ENCODE results near the gene RDH12.
"Not testable (repeated sequence)": the region's sequence is repeated elsewhere in the genome, so short reads cannot be mapped to it uniquely, and the experiment has no call there.

RDH12 gene

DNA sequence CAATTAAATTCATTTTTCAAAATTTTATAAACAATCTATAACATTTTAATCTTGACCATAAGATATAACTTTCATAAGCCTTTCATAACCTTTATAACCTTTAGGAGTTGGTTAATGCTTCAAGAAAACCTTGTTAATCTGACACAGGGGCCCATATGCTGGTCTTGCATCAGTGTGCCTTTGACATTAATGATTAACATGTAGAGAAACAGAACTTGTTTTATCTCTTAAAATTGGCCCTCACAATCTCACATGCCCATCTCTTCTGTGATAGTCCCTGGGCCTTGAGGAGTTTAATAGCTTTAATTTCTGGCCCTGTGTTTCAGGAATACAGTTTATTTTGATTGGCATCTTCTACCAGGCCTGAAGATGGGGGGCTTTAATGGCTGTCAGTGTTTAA, 7.7 kb downstream of the RDH12 start:
- DNase-seq, result not testable (repeated sequence)

GRCh38 chr14:67709796-67710195, 8.1 kb downstream of the RDH12 start:
- DNase-seq, result not testable (repeated sequence)

GRCh38 chr14:67710209-67710608, 8.5 kb downstream of the RDH12 start:
- no peak for DNase-seq

- no peak for DNase-seq
These were observed 15.4 kb downstream of the RDH12 start for GRCh38 chr14:67717048-67717447.

GRCh38 chr14:67718265-67718664, 16.6 kb downstream of the RDH12 start:
- no peak for DNase-seq

DNA sequence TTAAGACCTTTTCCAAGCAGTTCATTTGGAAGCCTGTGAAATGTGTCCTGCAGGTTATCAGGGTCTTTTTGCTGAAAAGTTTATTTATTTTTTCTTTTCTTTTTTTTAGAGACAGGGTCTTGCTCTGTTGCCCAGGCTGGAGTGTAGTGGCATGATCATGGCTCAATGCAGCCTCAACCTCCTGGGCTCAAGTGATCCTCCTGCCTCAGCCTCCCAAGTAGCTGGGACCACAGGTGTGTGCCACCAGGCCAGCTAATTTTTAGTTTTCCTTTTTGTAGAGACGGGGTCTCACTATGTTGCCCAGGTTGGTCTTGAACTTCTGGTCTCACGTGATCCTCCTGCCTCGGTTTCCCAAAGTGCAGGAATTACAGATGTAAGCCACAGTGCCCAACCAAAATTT, 17.7 kb downstream of the RDH12 start:
- not testable (repeated sequence) for DNase-seq

- DNase-seq, result no peak
These were observed 18.2 kb downstream of the RDH12 start for GRCh38 chr14:67719866-67720265.

GRCh38 chr14:67721875-67722274, 20.2 kb downstream of the RDH12 start:
- no peak for DNase-seq

DNA sequence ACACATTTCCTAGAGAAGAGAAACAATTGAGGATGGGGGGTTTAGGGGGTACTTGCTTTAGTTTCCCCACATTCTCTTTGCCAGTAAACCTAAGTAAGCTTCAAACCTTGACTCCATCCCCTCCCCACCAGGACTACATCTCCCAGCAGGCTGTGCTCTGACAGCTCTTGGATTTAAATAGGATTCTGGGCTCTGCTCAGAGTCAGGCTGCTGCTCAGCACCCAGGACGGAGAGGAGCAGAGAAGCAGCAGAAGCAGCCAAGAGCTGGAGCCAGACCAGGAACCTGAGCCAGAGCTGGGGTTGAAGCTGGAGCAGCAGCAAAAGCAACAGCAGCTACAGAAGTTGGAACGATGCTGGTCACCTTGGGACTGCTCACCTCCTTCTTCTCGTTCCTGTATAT, 20.6 kb downstream of the RDH12 start:
- no peak for DNase-seq

- no peak for DNase-seq
These were observed 23.5 kb downstream of the RDH12 start for GRCh38 chr14:67725171-67725570.

- no peak for DNase-seq
These were observed 25.7 kb downstream of the RDH12 start for GRCh38 chr14:67727361-67727760.

GRCh38 chr14:67728258-67728657, 26.6 kb downstream of the RDH12 start:
- no peak for DNase-seq

GRCh38 chr14:67729072-67729885, 27.6 kb downstream of the RDH12 start:
- DNase-seq, result no peak

DNA sequence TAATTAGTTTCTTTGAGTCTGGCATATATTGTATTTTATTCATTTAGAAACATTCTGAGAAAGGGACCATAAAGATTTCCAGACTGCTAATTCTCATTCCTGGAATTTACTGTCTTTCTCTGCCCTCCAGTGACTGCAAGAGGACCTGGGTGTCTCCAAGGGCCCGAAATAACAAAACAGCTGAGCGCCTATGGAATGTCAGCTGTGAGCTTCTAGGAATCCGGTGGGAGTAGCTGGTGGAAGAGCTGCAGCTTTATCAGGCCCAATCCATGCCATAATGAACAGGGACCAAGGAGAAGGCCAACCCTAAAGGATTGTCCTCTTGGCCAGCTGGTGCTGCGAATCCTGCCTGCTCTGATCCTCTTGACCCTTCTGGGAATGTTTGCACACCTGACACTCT, 31.9 kb downstream of the RDH12 start:
- DNase-seq, result no peak

DNA sequence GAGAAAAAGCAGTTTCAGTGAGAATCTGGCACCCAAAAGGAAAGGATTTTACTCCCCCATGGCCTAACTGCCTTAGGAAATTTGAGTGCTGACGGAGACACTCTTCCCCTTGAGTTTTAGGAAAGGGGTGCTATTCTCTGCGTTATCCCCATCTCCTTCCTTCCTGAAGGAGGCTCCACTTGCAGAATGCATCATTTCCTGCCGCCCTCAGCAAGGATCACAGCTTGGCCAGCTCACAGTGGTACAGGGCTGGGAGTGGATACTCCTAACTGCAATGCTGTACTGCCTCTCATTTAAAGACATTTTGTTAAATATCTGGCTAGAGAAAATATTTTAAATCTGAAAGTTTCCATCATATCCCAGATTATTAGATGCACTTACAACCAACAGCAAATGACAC, 33.0 kb downstream of the RDH12 start:
- DNase-seq, result no peak

- DNase-seq, result no peak
These were observed 33.9 kb downstream of the RDH12 start for GRCh38 chr14:67735336-67736147.

GRCh38 chr14:67736771-67737170, 35.1 kb downstream of the RDH12 start:
- no peak for DNase-seq

DNA sequence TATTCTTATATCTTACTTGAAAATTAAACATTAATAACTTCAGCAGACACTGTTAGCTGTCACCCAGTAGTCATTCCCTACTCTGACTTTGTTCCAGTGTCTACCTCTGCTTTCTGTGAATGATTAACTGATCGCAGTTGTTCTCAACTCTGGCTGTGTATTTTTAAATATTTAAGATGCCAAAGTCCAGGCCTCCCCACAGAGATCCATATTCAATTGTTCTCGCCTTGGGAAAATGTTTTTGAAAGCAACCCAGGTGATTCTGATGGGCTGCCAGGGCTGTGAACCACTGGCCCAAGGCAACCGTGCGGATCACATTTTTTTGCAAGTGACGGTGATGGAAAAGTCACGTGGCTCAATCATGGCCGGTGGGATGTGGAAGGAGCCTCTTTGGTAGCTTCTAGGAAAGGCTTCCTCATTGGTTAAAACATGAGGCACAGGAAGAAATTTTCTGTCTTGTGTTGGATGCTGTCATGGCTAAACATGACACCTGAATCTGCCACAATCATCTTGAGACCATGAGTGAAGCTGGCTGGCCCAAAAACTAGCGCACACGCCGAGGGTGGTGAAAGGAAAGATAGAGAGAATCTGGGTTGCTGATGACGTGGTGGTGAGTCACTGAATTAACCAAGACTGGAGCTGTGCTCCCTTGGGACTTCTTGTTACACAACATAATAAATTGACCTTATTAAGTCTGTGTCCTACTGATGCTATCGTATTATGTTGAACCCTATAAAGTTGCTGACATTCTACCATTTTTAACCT, 37.2 kb downstream of the RDH12 start:
- DNase-seq, result no peak

- DNase-seq, result no peak
These were observed 42.4 kb downstream of the RDH12 start for GRCh38 chr14:67744046-67744445.

GRCh38 chr14:67746927-67747326, 45.2 kb downstream of the RDH12 start:
- DNase-seq, result no peak

GRCh38 chr14:67748312-67748711, 46.6 kb downstream of the RDH12 start:
- DNase-seq, result no peak

GRCh38 chr14:67749341-67750084, 47.8 kb downstream of the RDH12 start:
- DNase-seq, result no peak

DNA sequence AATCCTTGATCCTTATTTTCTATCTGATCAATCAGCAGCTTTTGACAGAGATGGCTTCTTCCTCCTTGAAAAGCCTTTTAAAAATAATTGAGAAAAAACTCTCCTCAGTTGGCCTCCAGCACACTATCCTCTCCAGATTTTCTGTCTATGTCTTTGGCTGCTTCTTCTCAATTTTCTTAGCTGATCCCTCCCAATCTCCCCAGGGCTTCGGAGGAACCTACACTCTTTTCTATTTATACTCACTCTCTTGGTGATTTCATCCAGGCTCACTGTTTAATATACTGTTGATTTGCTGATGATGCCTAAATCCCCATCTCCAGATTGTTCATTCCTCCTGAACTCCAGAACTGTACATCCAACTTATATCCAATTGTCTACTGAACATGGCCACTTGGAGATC, 54.8 kb downstream of the RDH12 start:
- DNase-seq, result no peak
